ENCODE measurements around the gene ELFN1.

ELFN1 gene

DNA sequence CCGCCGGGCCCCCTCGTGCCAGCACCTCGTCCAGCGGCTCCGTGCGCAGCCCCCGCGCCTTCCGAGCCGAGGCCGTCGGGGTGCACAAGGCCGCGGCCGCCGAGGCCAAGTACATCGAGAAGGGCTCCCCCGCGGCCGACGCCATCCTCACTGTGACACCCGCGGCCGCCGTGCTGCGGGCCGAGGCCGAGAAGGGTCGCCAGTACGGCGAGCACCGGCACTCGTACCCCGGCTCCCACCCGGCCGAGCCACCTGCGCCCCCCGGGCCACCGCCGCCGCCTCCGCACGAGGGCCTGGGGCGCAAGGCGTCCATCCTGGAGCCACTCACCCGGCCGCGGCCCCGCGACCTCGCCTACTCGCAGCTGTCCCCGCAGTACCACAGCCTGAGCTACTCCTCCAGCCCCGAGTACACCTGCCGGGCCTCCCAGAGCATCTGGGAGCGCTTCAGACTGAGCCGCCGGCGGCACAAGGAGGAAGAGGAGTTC, 76.5 kb downstream of the ELFN1 start:
- peaks cover 25% of the 10 kb centered on the region for H3K4me1 Mint-ChIP-seq
- DNase-seq (ENCODE audit: low spot score in 2 of 2) = no peak
- H3K9me3 Mint-ChIP-seq = no peaks in the 10 kb centered on the region
- H3K4me3 Mint-ChIP-seq = no peak overlapping the region
- ATAC-seq = no peak
- H3K27ac Mint-ChIP-seq = no peak overlapping the region
- H3K36me3 Mint-ChIP-seq = no peaks in the 10 kb centered on the region

DNA sequence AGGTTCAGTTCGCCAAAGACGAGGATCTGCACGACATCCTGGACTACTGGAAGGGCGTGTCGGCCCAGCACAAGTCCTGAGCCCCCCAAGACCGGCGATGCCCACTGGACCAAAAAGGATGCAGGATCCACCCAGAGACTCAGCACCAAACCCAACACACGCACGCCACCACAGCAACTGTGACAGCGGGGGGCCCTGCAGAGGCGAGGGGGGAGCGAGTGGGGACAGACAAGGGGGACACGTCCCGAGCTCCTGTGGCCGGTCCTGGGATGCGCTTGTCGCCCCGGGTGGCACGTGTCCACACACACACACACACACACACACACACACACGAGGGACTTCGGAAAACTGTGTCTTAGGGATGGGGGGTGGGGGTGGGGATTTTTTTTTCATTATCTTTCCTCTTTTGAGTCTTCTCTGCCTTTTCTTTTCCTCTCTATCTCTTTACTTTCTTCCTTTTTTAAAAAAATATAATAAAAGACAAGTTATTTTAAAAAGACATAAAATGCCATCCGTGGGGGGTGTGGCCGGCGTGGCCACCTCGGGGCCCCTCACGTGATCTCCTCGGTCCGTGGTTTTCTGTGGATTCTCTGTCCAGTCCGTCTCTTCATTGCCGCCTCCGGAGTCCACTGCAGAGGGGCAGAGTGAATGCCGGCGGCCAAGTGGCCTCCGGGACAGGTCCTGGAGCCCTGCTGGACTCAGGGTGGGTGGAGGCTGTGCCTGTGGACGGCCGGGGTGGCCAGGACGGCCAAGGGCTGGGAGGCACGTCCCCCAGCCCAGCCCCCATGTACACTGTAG, 77.1 kb downstream of the ELFN1 start:
- Mint-ChIP-seq H3K4me1 (peaks cover 20% of the 10 kb centered on the region), H3K27ac (no peak overlapping the region)
- no peak for ATAC-seq

DNA sequence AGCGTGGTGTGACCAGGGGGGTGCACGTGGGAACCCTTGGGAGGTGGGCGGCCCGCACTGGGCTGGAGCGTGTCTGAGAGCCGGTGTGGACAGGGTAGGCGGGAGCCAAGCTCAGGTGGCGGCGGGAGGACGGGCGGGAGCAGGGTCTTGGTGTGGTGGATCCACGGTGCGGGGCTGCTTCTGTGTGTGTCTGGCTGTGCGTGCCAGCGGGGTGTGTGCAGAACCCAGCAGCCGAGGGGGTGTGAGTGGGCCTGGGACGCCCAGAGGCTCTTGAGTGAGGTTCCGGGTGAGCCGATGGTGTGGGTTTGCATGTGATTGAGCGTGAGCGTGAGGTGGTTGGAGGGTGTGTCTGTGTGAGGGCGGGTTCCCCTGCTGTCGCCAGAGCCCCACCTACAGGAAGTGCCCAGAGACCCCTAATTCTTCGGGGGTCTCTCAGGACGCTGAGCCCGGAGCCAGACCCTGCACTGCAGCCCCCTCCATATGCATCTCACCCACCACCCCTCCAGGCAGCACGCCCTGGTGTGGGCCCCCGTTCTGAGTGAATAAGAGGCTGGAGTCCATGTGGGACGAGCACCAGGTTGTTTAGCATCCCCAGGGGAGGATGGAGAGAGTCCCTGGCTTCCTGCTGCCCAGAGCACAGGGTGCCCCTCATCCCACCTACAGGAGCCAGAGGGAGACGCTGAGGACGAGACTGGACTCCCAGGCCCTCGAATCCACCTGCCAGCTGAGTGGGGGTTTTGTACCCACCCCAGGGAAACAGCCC, 78.2 kb downstream of the ELFN1 start:
- DNase-seq (ENCODE audit: low spot score in 2 of 2) (no peak), ATAC-seq (no peak)
- Mint-ChIP-seq H3K36me3 (no peaks in the 10 kb centered on the region), H3K27ac (no peak overlapping the region), H3K4me3 (no peak overlapping the region), H3K9me3 (no peaks in the 10 kb centered on the region), H3K4me1 (peaks cover 11% of the 10 kb centered on the region)

More for the DNA sequence above, 77.1 kb downstream of the ELFN1 start:
- Mint-ChIP-seq H3K9me3 (no peaks in the 10 kb centered on the region), H3K36me3 (no peaks in the 10 kb centered on the region), H3K4me3 (no peak overlapping the region)
- no peak for DNase-seq (ENCODE audit: low spot score in 2 of 2)

DNA sequence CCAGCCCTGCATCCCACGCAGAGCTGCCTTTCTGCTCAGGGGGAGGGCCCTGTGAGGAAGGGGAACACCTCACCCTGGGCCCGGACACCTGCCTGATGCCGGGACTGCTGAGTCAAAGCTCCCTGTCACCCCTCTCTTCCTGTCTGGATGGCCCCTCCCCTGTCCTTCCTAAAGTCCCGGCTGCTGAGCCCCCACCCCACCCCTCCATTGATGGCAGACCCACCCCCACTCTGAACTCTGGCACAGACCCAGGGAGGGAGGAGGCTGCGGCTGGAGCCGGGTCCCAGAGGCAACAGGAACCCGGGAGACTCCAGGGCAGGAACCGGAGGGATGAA, 78.7 kb downstream of the ELFN1 start:
- Mint-ChIP-seq H3K36me3 (no peaks in the 10 kb centered on the region), H3K27ac (no peak overlapping the region), H3K4me3 (no peak overlapping the region), H3K9me3 (no peaks in the 10 kb centered on the region), H3K4me1 (peaks cover 10% of the 10 kb centered on the region)
- DNase-seq (ENCODE audit: low spot score in 2 of 2) (no peak), ATAC-seq (no peak)

- H3K4me3 Mint-ChIP-seq = no peak overlapping the region
- no peak overlapping the region for H3K27ac Mint-ChIP-seq
- DNase-seq (ENCODE audit: low spot score in 2 of 2) (no peak), ATAC-seq (no peak)
- no peaks in the 10 kb centered on the region for H3K9me3 Mint-ChIP-seq
- no peaks in the 10 kb centered on the region for H3K36me3 Mint-ChIP-seq
- H3K4me1 Mint-ChIP-seq = peaks cover 10% of the 10 kb centered on the region
Observed at GRCh38 chr7:1749351-1749863, 79.3 kb downstream of the ELFN1 start.

DNA sequence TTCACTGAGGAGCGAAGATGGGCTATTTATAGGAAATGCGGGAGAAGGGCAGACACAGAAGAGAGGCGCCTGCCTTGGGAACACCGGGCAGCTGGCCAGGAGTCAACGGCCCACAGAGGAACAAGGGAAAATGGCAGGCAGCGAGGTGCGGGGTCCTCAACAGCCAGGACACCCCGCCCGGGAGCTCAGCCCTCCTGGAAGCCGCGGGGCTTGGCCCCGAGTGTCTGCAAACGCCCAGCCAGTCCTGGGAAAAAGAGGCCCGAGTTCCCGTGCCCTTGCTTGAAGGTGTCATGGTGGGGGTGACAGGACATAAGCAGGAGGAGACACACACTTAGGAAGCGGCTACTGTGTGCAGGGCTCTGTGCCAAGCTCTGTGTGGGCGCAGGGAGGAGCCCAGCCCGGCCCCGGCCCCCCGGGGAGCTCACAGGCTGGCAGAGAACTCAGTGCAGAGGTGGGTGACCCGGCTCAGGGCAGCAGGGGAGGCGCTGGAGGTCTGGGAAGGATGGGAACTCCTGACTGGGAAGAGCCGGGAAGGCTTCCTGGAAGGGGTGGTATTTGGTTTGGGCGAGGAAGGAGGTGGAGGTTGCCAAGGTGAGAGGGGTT, 79.9 kb downstream of the ELFN1 start:
- H3K9me3 Mint-ChIP-seq = no peaks in the 10 kb centered on the region
- DNase-seq (ENCODE audit: low spot score in 2 of 2) (no peak), ATAC-seq (no peak)
- H3K36me3 Mint-ChIP-seq = no peaks in the 10 kb centered on the region
- H3K27ac Mint-ChIP-seq = no peak overlapping the region
- H3K4me3 Mint-ChIP-seq = no peak overlapping the region
- H3K4me1 Mint-ChIP-seq = peaks cover 10% of the 10 kb centered on the region

- no peak overlapping the region for H3K4me3 Mint-ChIP-seq
- no peaks in the 10 kb centered on the region for H3K9me3 Mint-ChIP-seq
- ATAC-seq (no peak), DNase-seq (ENCODE audit: low spot score in 2 of 2) (no peak)
- H3K27ac Mint-ChIP-seq = no peak overlapping the region
- no peaks in the 10 kb centered on the region for H3K36me3 Mint-ChIP-seq
- H3K4me1 Mint-ChIP-seq = peaks cover 10% of the 10 kb centered on the region
Observed at GRCh38 chr7:1750541-1751021, 80.5 kb downstream of the ELFN1 start.

GRCh38 chr7:1752111-1752510, 82.0 kb downstream of the ELFN1 start:
- H3K27ac Mint-ChIP-seq = no peak overlapping the region

DNA sequence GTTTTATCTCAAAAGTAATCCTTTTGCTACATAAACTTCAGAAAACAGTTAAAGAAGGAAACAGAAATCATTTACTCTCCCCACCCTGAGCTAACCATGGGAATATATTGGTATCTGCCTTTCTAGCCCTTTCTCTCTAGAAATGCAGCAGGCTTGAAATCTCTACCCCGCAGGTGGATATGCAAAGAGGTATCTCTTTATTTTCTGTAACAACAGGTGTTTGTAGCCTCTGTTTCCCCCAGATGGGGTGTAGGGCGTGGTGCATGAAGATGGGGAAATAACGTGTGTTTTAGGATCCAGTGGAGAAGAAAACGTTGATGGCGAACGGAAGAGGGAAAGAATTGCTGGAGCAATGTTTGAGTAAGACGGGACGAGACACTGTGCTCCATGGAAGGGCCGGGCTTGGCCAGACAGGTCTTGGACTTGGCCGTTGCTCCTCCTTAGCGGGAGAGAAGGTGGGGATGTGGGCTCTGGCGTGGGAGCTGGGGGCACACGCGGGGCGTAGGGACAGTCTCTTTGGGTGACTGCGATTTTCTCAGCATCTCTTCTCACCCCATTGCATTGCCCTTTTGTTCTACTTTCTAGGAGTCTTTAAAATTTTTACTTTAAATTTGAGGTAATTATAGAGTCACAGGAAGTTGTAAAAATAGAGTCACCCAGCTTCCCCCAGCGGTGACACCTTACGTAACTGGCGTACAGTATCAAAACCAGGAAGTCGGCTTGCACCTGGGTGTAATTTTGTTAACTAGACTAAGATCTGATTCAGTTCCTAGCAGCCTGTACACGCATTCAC, 82.9 kb downstream of the ELFN1 start:
- no peaks in the 10 kb centered on the region for H3K36me3 Mint-ChIP-seq
- ATAC-seq (no peak), DNase-seq (ENCODE audit: low spot score in 2 of 2) (no peak)

More at GRCh38 chr7:1752111-1752510, 82.0 kb downstream of the ELFN1 start:
- no peak for ATAC-seq
- Mint-ChIP-seq H3K4me3 (no peak overlapping the region), H3K4me1 (peaks cover 16% of the 10 kb centered on the region), H3K9me3 (no peaks in the 10 kb centered on the region), H3K36me3 (no peaks in the 10 kb centered on the region)
- no peak for DNase-seq (ENCODE audit: low spot score in 2 of 2)

GRCh38 chr7:1753564-1753867, 83.4 kb downstream of the ELFN1 start:
- Mint-ChIP-seq H3K4me3 (no peak overlapping the region), H3K36me3 (no peaks in the 10 kb centered on the region), H3K9me3 (no peaks in the 10 kb centered on the region), H3K27ac (no peak overlapping the region), H3K4me1 (peaks cover 7% of the 10 kb centered on the region)
- no peak for DNase-seq (ENCODE audit: low spot score in 2 of 2)
- no peak for ATAC-seq

More for the DNA sequence above, 82.9 kb downstream of the ELFN1 start:
- Mint-ChIP-seq H3K27ac (no peak overlapping the region), H3K4me1 (peaks cover 12% of the 10 kb centered on the region), H3K4me3 (no peak overlapping the region), H3K9me3 (no peaks in the 10 kb centered on the region)

DNA sequence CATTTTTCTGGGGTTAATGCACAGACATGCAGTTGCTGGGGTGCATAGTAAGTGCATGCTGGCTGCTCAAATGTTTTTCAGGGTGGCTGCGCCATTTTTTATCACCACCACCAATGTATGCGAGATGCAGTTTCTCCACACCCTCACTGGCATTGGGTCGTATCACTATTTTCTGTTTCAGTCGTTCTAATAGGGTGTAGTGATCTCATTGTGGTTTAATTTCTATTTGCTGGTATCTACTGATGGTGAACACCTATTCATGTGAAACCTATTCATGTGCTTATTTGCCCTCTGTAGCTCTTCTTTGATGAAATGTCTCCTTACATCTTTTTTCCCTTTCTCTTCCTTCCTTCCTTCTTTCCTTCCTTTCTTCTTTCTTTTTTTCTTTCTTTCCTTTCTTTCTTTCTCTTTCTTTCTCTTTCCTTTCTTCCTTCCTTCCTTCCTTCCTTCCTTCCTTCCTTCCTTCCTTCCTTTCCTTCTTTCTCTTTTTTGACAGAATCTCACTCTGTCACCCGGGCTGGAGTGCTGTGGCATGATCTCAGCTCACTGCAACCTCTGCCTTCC, 84.3 kb downstream of the ELFN1 start:
- Mint-ChIP-seq H3K36me3 (no peaks in the 10 kb centered on the region), H3K4me1 (peaks cover 12% of the 10 kb centered on the region), H3K27ac (no peak overlapping the region), H3K9me3 (no peaks in the 10 kb centered on the region), H3K4me3 (no peak overlapping the region)
- DNase-seq (ENCODE audit: low spot score in 2 of 2) = no peak
- ATAC-seq = no peak

DNA sequence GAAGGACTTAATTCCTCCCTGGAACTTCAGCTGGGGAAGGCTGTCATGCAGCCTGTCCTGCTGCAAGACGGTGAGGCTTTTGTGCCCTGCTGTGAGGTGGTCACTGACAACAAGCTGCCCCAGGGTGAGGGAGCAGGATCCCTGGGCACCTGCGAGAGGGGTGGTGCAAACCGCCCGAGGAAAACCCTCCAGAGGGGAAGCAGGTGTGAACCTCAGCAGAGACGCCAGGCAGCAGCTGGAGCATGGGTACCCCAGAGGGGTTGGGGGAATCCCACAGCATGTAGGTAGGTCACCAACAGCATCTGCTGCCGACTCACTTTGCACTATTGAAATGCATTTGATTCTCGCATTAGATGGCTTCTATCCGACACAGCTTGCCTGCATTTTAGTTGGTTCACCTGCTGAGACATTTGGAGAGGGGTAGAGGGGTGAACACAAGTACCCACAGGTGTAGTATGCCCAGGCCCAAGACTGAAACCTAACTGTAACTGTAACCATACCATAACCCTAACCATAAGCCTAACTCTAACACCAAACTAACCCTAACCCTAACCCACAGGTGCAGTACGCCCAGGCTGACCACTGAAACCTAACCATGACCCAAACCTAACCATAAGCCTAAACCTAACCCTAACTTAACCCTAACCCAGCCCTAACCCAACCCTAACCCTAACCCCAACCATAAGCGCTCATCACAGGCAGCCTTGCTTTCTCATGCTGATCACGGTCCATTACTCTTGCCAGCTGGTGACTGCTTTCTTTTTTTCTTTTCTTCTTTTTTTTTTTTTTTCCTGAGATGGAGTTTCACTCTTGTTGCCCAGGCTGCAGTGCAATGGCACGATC, 85.9 kb downstream of the ELFN1 start:
- H3K27ac Mint-ChIP-seq = no peak overlapping the region
- H3K36me3 Mint-ChIP-seq = no peaks in the 10 kb centered on the region
- peaks cover 12% of the 10 kb centered on the region for H3K4me1 Mint-ChIP-seq
- no peak overlapping the region for H3K4me3 Mint-ChIP-seq
- ATAC-seq (no peak), DNase-seq (ENCODE audit: low spot score in 2 of 2) (no peak)
- no peaks in the 10 kb centered on the region for H3K9me3 Mint-ChIP-seq

DNA sequence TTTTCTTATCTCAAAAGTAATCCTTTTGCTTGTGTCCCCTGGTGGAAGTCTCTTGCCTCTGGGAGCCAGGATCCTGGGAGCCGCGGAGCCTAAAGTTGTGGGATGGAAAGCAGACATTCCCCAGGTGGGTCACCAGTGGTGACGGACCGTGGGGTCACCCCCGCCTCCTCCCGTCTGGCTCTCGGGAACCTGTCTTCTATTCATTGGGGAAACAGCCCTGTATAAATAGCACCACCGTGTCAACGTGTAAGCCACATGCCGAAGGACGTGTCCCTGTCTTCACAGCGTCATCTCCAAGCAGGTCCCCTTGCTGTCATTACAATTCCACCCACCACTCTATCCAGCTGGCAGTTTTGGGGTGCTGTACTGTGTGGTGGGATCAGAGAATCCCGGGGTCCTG, 87.5 kb downstream of the ELFN1 start:
- H3K4me1 Mint-ChIP-seq = peaks cover 12% of the 10 kb centered on the region
- H3K4me3 Mint-ChIP-seq = no peak overlapping the region
- no peaks in the 10 kb centered on the region for H3K36me3 Mint-ChIP-seq
- DNase-seq (ENCODE audit: low spot score in 2 of 2) = no peak
- no peaks in the 10 kb centered on the region for H3K9me3 Mint-ChIP-seq
- no peak overlapping the region for H3K27ac Mint-ChIP-seq
- no peak for ATAC-seq

Measured in stimulated activated effector memory CD8-positive, alpha-beta T cell treated with anti-CD3 and anti-CD28 coated beads, Interleukin-12 subunit alpha, Interleukin-12 subunit beta, amount 100 ng/mL, for 72 hours (primary cell).